Right kidney (tissue), 1 donor: Measurements from ENCODE around the gene KLF16.

ENCODE experiments used
- DNase-seq: peaks from one replicate; pipeline ENCODE4 v3.0.0-alpha.2; 2016

Gene KLF16

GRCh38 chr19:1807030-1807694, 56.2 kb downstream of the KLF16 start:
- no peak for DNase-seq

GRCh38 chr19:1806184-1807029, 57.0 kb downstream of the KLF16 start:
- no peak for DNase-seq

GRCh38 chr19:1805401-1806183, 57.8 kb downstream of the KLF16 start:
- no peak for DNase-seq

- DNase-seq = no peak
Measured at GRCh38 chr19:1804858-1805257, 58.5 kb downstream of the KLF16 start.
